SK-N-SH treated with all-trans-retinoic acid at 6 μM for 48 hours (cell line): Measurements from ENCODE around the gene EPB41L1.
A peak's percentile ranks its signal among the peaks of the same experiment; 100 is the strongest.

Experiments used
- ATAC-seq: fragments of 200-7000 bp; cut with Tn5 transposase; 3 replicates; pipeline ENCODE4 v1.9.1; 2020; ENCODE audit warnings: mild to moderate bottlenecking, moderate library complexity
- ARNTL ChIP-seq: fragments of 450-650 bp; formaldehyde crosslinking; IDR thresholded peaks from 2 replicates; pipeline ENCODE4 v1.5.0; 2020; ENCODE audit warnings: low read depth, mild to moderate bottlenecking, moderate library complexity, borderline replicate concordance
- BACH2 ChIP-seq: fragments of 250-450 bp; sonication (Bioruptor Pico); IDR thresholded peaks from 2 replicates; pipeline ENCODE4 v1.9.0; 2021; ENCODE audit warnings: mild to moderate bottlenecking, borderline replicate concordance
- CSDC2 ChIP-seq: fragments of 250-450 bp; sonication (Bioruptor Pico); IDR thresholded peaks from 2 replicates; pipeline ENCODE4 v1.5.0; 2020; ENCODE audit warnings: mild to moderate bottlenecking, moderate library complexity
- ESRRG ChIP-seq: fragments of 250-450 bp; sonication (Bioruptor Pico); IDR thresholded peaks from 2 replicates; pipeline ENCODE4 v1.6.1; 2021; ENCODE audit warnings: mild to moderate bottlenecking
- GLIS3 ChIP-seq: fragments of 250-450 bp; sonication (Bioruptor Pico); IDR thresholded peaks from 2 replicates; pipeline ENCODE4 v1.5.0; 2020; ENCODE audit warnings: mild to moderate bottlenecking, moderate library complexity
- OSR1 ChIP-seq: fragments of 250-450 bp; sonication (Bioruptor Pico); IDR thresholded peaks from 2 replicates; pipeline ENCODE4 v1.8.0; 2022; ENCODE audit warnings: moderate library complexity, mild to moderate bottlenecking, inconsistent platforms
- PATZ1 ChIP-seq: fragments of 250-450 bp; sonication (Bioruptor Pico); IDR thresholded peaks from 2 replicates; pipeline ENCODE4 v1.8.0; 2020; ENCODE audit warnings: mild to moderate bottlenecking, moderate library complexity, borderline replicate concordance
- PPARA ChIP-seq: fragments of 250-450 bp; sonication (Bioruptor Pico); IDR thresholded peaks from 2 replicates; pipeline ENCODE4 v1.5.0; 2020; ENCODE audit warnings: mild to moderate bottlenecking, borderline replicate concordance
- RARB ChIP-seq: fragments of 250-450 bp; sonication (Bioruptor Pico); IDR thresholded peaks from 2 replicates; pipeline ENCODE4 v1.8.0; 2021; ENCODE audit warnings: mild to moderate bottlenecking, moderate library complexity
- TCF4 ChIP-seq: fragments of 250-450 bp; sonication (Bioruptor Pico); IDR thresholded peaks from 2 replicates; pipeline ENCODE4 v1.8.0; 2021; ENCODE audit warnings: mild to moderate bottlenecking, moderate library complexity, borderline replicate concordance
- TSHZ2 ChIP-seq: fragments of 250-450 bp; sonication (Bioruptor Pico); IDR thresholded peaks from 2 replicates; pipeline ENCODE4 v1.5.0; 2020; ENCODE audit warnings: mild to moderate bottlenecking, moderate library complexity
- ZC3H10 ChIP-seq: fragments of 250-450 bp; sonication (Bioruptor Pico); IDR thresholded peaks from 2 replicates; pipeline ENCODE4 v1.5.1; 2021; ENCODE audit warnings: mild to moderate bottlenecking, moderate library complexity
- ZFP3 ChIP-seq: fragments of 250-450 bp; sonication (Bioruptor Pico); IDR thresholded peaks from 2 replicates; pipeline ENCODE4 v1.5.0; 2020; ENCODE audit warnings: mild to moderate bottlenecking, moderate library complexity
- ZNF565 ChIP-seq: fragments of 450-650 bp; formaldehyde crosslinking; conservative IDR thresholded peaks from 2 replicates; pipeline ENCODE4 v1.5.0; 2020; ENCODE audit warnings: low read depth, mild to moderate bottlenecking, moderate library complexity
- ZNF70 ChIP-seq: fragments of 450-650 bp; formaldehyde crosslinking; IDR thresholded peaks from 2 replicates; pipeline ENCODE4 v1.5.0; 2020; ENCODE audit warnings: mild to moderate bottlenecking, moderate library complexity
- ZNF8 ChIP-seq: fragments of 450-650 bp; formaldehyde crosslinking; IDR thresholded peaks from 2 replicates; pipeline ENCODE4 v1.5.0; 2020; ENCODE audit warnings: mild to moderate bottlenecking, moderate library complexity
- TF ChIP-seq, protein P1 (sequence below): fragments of 250-450 bp; sonication (Bioruptor Pico); IDR thresholded peaks from 2 replicates; pipeline ENCODE4 v1.5.1; 2021; ENCODE audit warnings: mild to moderate bottlenecking, moderate library complexity
- TF ChIP-seq, protein P2 (sequence below): fragments of 250-450 bp; sonication (Bioruptor Pico); IDR thresholded peaks from 2 replicates; pipeline ENCODE4 v1.8.0; 2021; ENCODE audit warnings: low read depth, mild to moderate bottlenecking, moderate library complexity, borderline replicate concordance

The EPB41L1 gene

DNA sequence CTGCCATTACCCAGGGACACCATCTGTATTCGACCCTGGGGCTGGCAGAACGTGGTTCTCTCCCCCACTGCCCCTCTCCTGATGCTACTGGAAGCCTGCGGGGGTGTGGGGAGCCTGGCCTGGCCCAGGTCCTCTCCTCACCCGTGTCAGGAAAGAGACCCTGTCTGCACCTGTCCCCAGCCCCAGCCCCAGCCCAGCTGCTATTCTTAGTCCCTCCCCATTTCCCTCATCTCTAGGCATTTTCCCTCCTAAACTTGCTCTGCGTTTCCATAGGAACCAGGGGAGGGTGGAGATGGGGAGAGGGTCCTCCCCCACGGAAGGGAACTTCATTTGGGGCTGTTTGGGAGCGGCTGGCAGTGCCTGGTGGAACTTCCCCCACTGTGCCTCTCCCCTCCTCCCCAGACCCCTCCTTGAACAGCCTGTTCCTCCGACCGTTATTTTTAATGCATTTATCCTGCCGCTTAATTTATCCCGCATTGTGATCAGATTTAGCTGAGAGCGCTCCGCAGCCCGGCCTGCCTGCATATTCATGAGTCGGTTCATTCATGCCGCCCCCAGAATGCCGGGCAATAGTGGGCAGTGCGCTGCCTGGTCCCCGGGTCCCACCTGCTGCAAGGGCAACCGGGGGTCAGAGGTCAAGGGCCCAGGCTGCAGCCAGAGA is 119.8 kb downstream of the EPB41L1 start:
- no peak for TF ChIP-seq ZFP3
- no peak for TF ChIP-seq PPARA
- TF ChIP-seq ZC3H10 (CRISPR knock-in tag) = no peak
- TF ChIP-seq ZNF8 (CRISPR knock-in tag) = no peak
- no peak for TF ChIP-seq ZNF565 (CRISPR knock-in tag)
- no peak for TF ChIP-seq RARB (CRISPR knock-in tag)
- TF ChIP-seq ZNF70 (CRISPR knock-in tag) = no peak
- no peak for TF ChIP-seq PATZ1 (CRISPR knock-in tag)
- TF ChIP-seq GLIS3 (CRISPR knock-in tag) = no peak
- no peak for TF ChIP-seq ESRRG (CRISPR knock-in tag)
- no peak for TF ChIP-seq TCF4
- no peak for TF ChIP-seq BACH2
- TF ChIP-seq CSDC2 = no peak
- TF ChIP-seq OSR1 (CRISPR knock-in tag) = no peak
- TF ChIP-seq, protein P1, sequence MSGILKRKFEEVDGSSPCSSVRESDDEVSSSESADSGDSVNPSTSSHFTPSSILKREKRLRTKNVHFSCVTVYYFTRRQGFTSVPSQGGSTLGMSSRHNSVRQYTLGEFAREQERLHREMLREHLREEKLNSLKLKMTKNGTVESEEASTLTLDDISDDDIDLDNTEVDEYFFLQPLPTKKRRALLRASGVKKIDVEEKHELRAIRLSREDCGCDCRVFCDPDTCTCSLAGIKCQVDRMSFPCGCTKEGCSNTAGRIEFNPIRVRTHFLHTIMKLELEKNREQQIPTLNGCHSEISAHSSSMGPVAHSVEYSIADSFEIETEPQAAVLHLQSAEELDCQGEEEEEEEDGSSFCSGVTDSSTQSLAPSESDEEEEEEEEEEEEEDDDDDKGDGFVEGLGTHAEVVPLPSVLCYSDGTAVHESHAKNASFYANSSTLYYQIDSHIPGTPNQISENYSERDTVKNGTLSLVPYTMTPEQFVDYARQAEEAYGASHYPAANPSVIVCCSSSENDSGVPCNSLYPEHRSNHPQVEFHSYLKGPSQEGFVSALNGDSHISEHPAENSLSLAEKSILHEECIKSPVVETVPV (CRISPR knock-in tag) = no peak
- no peak for ATAC-seq

GRCh38 chr20:36275011-36275410 is 120.5 kb downstream of the EPB41L1 start:
- TF ChIP-seq CSDC2 (no peak), ZNF8 (CRISPR knock-in tag) (no peak), TSHZ2 (CRISPR knock-in tag) (no peak), ARNTL (CRISPR knock-in tag) (no peak), GLIS3 (CRISPR knock-in tag) (no peak), OSR1 (CRISPR knock-in tag) (no peak), ZFP3 (no peak), TCF4 (no peak), PATZ1 (CRISPR knock-in tag) (no peak)
- TF ChIP-seq, protein P2, sequence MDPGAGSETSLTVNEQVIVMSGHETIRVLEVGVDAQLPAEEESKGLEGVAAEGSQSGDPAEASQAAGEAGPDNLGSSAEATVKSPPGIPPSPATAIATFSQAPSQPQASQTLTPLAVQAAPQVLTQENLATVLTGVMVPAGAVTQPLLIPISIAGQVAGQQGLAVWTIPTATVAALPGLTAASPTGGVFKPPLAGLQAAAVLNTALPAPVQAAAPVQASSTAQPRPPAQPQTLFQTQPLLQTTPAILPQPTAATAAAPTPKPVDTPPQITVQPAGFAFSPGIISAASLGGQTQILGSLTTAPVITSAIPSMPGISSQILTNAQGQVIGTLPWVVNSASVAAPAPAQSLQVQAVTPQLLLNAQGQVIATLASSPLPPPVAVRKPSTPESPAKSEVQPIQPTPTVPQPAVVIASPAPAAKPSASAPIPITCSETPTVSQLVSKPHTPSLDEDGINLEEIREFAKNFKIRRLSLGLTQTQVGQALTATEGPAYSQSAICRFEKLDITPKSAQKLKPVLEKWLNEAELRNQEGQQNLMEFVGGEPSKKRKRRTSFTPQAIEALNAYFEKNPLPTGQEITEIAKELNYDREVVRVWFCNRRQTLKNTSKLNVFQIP = no peak
- TF ChIP-seq, all 23 proteins: peak for 0
- ATAC-seq = no peak

GRCh38 chr20:36275441-36276189 is 121.1 kb downstream of the EPB41L1 start:
- peak; percentile 55; the same call in 1 of the 2 replicates for TF ChIP-seq TCF4
- TF ChIP-seq GLIS3 (CRISPR knock-in tag) = no peak
- no peak for ATAC-seq
